Dedifferentiated amniotic fluid mesenchymal stem cell (primary cell): ENCODE data around the gene MELTF.
A peak's percentile ranks its signal among the peaks of the same experiment; 100 is the strongest.
"Not testable (repeated sequence)": the region's sequence is repeated elsewhere in the genome, so short reads cannot be mapped to it uniquely, and the experiment has no call there.

ENCODE experiments used
- DNase-seq: peaks from one replicate; pipeline ENCODE4 v3.0.0-alpha.2; 2016; ENCODE audit errors: extremely low spot score

Gene MELTF

DNA sequence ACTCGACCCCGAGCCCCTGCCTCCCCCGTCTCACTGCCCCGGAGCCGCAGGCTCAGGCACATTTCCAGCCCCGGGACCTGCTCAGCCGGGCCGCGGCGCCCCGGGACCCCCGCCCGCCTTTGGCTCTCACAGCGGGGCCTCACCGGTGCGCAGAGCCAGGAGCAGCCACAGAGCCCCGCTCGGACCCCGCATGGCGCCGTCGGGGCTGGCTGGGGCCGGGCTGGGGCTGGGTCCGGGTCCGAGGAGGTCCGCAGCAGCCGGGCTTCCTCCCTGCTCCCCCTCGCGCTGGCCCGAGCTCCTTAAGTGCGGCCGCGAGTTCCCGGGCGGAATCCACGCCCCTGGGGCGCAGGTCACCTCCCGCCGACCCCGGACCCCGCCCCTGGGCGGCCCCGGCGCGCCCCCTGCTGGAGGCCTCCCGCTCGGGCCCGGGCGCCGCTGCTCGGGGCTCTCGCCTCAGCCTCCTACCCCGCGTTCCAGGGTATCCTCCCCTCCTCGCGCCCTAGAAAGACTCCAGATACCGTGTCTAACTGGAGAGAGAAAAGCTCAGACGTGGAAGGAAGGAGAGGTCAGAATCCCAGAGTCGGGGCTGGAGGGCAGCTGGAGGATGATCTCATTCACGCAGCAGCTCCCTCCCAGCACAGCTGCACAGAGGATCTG is at the start of gene MELTF:
MELTF (minus strand) TSS at position 307 of the 657 bp plus-strand sequence; CDS start at position 192, 115 bp downstream.
- DNase-seq = no peak

GRCh38 chr3:197076415-197076814 is 46.8 kb upstream of the MELTF start:
- no peak for DNase-seq

DNA sequence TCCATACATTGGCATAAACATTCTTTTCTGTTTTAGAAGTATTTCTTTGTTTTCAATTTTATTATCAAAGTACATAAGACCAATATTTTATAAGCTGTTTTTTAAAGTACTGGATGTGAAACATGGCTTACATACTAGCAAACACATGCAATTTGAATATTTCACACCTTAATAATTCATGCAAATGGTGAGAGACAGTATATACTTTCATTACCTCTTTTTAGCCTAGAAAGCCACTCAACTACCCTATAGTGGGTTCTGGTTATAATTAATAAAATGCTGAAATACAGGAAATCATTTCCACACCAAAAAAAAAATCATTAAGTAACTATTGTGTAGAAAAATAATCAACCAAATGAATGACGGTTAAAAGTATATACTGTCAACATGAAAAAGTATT is 38.5 kb upstream of the MELTF start:
- no peak for DNase-seq

- DNase-seq = no peak
Measured at GRCh38 chr3:197064771-197065170, 35.2 kb upstream of the MELTF start.

DNA sequence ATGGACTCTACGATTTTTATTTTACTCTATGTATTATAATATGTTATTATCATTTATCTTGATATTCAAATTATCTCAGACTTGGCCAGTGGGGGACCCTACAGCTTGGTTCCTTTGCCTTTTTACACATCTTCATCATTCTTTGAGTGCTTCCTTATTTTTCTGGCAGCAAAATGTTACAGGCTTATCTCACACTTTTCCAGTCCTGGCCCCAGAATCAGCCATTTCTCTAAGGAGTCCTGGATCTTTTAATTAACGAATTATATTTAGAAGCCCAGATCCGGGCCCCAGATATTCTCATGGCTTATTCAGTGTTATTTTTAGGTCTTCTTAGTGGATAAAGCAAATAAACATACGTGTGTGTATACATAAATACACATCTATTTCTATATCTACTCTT is 32.8 kb upstream of the MELTF start:
- DNase-seq = no peak

- DNase-seq = not testable (repeated sequence)
Measured at GRCh38 chr3:197051637-197052036, 22.0 kb upstream of the MELTF start.

DNA sequence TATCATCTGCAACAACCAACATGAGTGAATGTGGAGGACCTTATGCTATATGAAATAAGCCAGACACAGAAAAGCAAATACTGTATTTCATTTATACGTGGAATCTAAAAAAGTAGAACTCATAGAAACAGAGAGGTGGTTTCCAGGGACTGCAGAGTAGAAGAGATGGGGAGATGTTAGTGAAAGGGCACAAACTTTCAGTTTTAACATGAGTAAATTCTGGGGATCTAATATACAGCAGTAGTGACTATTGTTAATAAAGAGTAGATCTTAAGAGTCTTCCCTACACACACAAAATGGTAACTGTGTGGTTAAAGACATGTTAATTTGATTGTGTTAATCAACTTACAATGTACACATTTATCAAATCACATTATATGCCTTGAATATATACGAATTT is 20.9 kb upstream of the MELTF start:
- no peak for DNase-seq

- DNase-seq = no peak
Measured at GRCh38 chr3:197042539-197042938, 12.9 kb upstream of the MELTF start.

DNA sequence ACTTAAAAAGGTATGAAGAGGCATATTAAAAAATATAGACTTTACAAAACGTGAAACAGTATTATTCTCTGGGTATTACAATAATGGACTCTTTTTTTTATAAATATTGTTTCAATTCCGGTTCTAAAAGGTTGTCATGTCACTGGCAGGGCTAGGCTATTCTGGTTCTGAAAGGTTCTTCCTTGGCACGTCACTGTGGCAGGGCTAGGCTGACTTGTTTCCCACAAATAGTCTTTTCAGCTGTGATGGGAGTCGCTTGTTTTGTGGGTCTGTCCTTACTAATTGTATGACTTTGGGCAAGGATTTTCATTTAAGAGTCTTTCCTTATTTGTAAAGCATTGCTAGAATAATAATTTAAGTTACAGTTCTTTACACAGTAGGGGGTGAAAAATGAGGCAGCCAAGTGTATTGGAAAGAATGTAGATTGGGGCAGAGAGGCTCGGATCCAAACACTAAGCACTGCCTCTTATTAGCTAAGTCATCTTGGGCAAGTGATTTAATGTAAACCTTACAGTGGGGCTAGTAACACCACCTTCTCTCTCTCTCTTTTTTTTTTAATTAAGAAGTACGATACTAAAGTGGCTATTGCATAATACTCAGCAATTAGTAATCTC is 12.4 kb upstream of the MELTF start:
- DNase-seq = no peak

GRCh38 chr3:197040658-197041057 is 11.0 kb upstream of the MELTF start:
- DNase-seq = no peak

DNA sequence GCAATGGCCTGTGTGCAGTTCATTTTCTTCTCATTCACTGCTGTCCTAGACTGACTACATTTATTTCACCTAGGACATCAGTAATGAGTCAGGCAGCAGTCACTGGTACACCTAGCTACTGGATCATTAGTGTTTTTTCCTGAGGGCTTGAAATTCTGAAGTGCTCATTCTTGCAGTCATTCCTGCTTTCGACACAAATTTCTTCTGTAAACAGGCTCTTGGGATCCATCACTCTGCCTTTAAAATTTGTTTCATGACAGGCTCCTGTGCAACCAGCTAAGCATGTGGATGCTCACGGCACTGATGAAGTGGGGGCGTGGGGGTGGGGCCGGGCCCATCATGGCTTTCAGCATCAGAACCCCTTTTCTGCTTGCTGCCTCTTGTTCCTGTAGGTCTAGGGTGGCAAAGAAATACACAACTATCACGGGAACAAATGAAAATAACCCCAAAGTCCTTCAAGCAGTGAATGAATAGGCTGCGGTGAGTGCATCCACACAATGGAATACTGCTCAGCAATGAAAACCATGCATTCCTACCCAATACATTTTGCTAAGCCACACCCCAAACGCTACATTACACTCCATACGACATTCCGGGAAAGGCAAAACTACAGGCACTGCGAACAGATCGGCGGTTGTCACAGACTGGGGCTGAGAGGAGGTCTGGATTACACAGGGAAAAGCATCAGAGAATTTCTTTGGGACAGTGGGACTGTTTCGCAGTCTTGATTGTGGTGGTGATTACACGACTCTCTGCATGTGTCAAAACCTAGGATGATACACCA is 9.3 kb upstream of the MELTF start:
- DNase-seq = no peak

DNA sequence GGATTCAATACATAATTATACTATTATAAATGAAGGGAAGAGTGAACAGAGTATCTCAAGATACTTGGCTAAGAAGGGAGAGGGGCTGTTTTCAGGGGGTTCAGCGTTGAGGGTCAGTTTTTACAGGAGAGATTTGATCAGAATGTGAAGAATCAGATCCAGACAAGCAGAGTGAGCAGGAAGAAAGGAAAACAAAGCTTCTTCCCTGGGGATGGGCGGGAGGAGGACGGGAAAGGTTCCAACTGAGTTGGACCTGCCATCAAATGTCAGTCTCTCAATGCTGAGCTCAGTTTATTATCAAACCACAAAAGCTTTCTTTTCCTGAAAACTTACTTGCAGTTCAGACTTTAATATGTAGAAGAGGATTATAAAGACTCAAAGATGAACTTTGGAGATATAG is 6.0 kb upstream of the MELTF start:
- no peak for DNase-seq

DNA sequence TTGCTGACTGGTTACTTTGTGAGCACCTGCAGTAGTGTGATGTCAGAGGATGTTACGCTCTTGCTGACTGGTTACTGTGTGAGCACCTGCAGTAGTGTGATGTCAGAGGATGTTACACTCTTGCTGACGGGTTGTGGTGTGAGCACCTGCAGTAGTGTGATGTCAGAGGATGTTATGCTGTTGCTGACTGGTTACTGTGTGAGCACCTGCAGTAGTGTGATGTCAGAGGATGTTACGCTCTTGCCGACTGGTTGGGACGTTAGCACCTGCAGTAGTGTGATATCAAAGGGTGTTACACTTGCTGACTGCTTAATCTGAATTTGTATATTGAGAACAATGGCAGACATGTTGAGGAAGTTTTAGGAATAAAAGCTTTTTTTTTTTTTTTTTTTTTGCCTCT is 5.2 kb upstream of the MELTF start:
- DNase-seq = not testable (repeated sequence)

- not testable (repeated sequence) for DNase-seq
Measured at GRCh38 chr3:197033764-197034163, 4.1 kb upstream of the MELTF start.

DNA sequence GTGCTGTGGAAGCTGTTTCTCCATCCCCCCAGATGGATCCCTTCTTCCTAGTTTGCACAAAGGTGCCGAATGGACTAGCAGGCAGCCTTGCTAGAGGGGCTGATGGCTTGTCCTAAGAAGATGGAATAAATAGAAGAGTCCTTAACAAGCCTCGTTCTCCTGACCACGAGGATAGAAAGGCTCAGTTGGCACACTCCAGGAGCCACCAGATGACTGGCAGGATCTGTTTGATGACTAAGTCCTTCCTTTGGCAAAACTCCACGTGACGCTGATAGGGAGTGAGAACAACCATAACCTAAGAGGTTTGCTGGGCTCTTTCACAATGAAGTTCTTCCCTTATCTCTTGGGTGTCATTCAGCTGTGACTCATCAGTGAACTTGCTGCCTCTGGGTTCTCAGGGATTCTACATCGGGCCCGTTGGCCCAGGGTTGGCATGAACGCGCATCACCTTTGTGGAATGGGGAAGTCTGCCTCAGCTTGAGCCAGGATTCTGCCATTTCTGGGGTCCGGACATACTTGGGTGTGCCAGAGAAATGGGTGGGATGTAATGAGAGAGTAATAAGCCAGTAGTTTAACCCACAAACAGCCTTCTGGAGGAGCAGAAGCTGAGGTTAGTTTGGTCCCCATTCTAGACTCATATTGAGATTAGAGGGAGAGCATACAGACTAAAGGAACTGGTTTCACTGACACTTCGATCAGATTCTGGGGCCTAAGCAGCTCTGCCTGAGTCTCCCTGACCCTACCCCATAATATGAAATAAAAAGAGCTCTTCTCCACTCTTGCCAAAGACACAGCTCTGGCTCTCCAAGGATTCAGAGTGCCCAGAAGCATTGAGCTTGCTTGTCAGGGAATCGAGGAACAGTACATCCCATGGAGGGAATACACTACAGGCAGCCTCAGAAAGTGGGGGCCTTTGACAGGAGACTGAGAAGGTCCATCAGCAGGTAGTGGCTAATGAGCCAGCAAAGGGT is 2.0 kb upstream of the MELTF start:
- DNase-seq = peak; percentile 89

GRCh38 chr3:197030379-197031314 is 1.0 kb upstream of the MELTF start:
- no peak for DNase-seq

- no peak for DNase-seq
Measured at GRCh38 chr3:197028728-197029510, 698 bp downstream of the MELTF start.

DNA sequence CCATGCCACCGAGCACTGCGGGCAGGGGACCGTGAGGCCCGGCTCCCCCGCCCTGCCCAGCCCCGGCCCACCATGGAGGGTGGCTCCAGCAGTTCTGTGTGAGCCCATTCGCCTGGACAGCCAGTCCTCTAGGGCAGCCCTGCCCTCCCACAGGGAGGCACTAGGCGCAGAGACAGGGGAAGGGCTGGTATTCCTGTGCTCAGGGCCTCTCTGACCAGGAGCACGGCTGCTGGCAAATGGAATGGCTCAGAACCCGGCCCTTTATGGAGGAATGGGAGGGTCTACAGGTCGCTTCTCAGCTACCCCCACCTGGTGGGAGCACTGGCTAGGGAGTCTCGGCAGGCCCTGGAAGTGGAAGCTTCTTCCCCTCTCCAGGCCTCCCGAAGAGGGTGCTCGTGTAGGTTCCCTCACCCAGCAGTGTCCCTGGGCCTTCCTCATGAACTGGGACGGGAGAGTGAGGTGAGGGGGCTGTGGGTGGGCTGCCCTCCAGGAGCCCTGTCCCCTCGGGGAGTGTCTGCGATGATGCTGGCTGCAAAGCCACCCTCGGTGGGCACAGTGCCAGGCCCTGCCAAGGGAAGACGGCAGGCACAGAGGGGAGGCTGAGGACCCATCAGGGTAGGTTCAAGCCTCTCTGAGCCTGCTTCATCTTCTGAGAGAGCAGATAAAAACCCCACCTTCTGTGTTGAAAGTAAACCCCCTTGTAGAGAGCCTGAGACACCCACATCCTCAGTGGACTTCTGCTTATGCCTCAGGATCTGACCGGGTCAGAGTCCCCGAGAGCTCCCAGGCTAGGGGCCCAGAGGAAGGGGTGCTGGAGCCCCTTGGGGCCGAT is 1.5 kb downstream of the MELTF start:
- no peak for DNase-seq
